Measurements from ENCODE around the gene RAB4B.

RAB4B gene

DNA sequence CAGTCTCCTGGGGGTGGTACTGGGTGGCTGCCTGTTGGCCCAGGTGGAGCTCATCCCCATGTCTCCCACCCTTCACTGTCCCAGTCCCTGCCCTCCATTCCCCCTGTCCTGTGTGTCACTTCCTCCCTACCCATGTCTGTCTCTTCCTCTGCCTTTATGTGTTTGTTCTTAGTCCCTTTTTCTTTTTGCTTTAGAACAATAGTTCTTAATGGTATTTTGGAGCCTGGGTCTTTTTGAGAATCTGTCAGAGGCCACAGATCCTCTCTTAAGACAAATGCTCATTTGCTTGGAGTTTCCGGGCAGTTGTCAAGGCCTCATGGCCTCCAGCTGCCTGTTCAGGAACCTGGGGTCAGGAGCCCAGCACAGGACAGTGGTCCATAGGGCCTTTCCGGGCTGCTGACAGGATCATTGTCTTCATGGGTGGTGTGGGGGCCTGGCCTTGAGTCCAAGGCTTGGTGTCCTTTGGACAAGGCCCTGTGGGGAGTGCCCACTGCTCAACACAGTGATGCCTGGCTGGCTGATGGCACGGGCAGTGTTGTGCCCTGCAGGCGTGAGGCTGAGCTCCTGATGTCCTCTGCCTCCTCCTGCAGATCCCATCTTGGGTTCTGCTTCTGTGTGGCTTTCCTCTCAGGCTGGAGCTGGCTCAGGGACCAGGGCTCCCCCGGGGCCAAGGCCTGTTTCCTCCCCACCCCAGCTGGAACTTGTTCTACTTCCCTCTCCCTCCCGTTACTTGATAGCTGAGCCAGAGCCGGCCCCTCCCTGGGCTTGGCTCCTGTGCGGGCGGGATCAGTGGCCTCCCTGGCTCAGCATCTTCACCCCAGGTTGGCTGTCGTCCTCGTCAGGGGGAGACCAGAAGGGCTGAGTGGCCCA is 24.5 kb downstream of the RAB4B start:
- ChIA-PET POLR2A (interaction anchor here (5.2 kb wide), 1 partner anchor 53 kb away, joined by 32 read pairs; the partner anchor contains the start of genes ACTMAP and SNRPA), CTCF (no interaction called here)
- no peak for DNase-seq (ENCODE audit: extremely low spot score)
- TF ChIP-seq FOXM1 (IDR thresholded peaks at IDR 0.05; ENCODE audit: borderline replicate concordance) (no peak), ELF4 (IDR thresholded peaks at IDR 0.05) (no peak), SUZ12 (IDR thresholded peaks at IDR 0.05) (no peak), ARNT (IDR thresholded peaks at IDR 0.05) (no peak), BHLHE40 (IDR thresholded peaks at IDR 0.05; ENCODE audit: borderline replicate concordance) (no peak), LEF1 (IDR thresholded peaks at IDR 0.05; ENCODE audit: borderline replicate concordance) (no peak), SP1 (IDR thresholded peaks at IDR 0.05) (no peak), HDGF (IDR thresholded peaks at IDR 0.05; ENCODE audit: borderline replicate concordance) (no peak), FOXA1 (IDR thresholded peaks at IDR 0.05) (no peak), L3MBTL2 (conservative IDR thresholded peaks at IDR 0.05) (no peak), FOXK2 (IDR thresholded peaks at IDR 0.05) (no peak), NFRKB (IDR thresholded peaks at IDR 0.05) (no peak), ZNF384 (IDR thresholded peaks at IDR 0.05) (no peak)
- TF ChIP-seq, protein P1, sequence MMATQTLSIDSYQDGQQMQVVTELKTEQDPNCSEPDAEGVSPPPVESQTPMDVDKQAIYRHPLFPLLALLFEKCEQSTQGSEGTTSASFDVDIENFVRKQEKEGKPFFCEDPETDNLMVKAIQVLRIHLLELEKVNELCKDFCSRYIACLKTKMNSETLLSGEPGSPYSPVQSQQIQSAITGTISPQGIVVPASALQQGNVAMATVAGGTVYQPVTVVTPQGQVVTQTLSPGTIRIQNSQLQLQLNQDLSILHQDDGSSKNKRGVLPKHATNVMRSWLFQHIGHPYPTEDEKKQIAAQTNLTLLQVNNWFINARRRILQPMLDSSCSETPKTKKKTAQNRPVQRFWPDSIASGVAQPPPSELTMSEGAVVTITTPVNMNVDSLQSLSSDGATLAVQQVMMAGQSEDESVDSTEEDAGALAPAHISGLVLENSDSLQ (IDR thresholded peaks at IDR 0.05), result no peak

DNA sequence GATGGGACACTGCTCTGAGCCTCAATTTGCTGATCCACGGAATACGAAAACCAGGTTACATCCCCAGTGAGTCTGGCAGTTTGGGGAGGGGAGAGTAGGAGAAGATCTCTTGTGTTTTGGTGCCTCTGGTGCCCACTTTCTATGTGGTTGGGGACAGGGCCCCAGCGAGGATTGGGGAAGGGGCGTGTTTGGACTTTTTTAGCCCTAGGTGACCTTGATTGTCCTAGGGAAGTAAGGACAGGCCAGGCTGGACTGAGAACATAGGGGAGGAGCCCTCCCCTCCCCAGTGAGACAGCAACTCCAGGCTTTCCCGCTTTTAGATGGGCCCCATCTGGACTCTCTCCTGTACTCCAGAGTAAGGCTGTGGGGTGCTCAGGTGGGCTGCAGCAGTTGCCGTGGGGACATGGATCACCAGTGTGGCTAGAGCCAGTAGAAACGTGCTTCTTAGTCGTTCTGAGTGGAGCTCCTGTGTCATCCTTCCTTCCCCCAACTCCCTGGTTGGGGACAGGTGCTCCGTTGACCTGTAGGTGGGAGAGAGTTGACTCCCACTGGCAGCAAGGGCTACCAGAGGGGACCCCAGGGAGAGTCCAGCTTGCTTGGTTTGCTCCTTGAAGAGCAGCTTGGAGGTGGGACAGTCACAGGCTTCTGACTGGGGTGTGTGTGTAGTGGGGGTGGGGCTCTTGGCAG is 25.3 kb downstream of the RAB4B start:
- TF ChIP-seq SUZ12 (IDR thresholded peaks at IDR 0.05), result no peak
- TF ChIP-seq LEF1 (IDR thresholded peaks at IDR 0.05; ENCODE audit: borderline replicate concordance), result no peak
- no peak for TF ChIP-seq L3MBTL2 (conservative IDR thresholded peaks at IDR 0.05)
- TF ChIP-seq, protein P1 (IDR thresholded peaks at IDR 0.05), result no peak
- no peak for TF ChIP-seq BHLHE40 (IDR thresholded peaks at IDR 0.05; ENCODE audit: borderline replicate concordance)
- TF ChIP-seq FOXM1 (IDR thresholded peaks at IDR 0.05; ENCODE audit: borderline replicate concordance), result no peak
- no peak for TF ChIP-seq SP1 (IDR thresholded peaks at IDR 0.05)
- no peak for TF ChIP-seq ELF4 (IDR thresholded peaks at IDR 0.05)
- no peak for TF ChIP-seq FOXA1 (IDR thresholded peaks at IDR 0.05)
- TF ChIP-seq TARDBP (IDR thresholded peaks at IDR 0.05), result no peak
- no peak for TF ChIP-seq CTBP1 (IDR thresholded peaks at IDR 0.05; ENCODE audit: borderline replicate concordance)
- TF ChIP-seq ARNT (IDR thresholded peaks at IDR 0.05), result no peak
- no peak for TF ChIP-seq ZNF384 (IDR thresholded peaks at IDR 0.05)
- no peak for TF ChIP-seq HDGF (IDR thresholded peaks at IDR 0.05; ENCODE audit: borderline replicate concordance)
- TF ChIP-seq NFRKB (IDR thresholded peaks at IDR 0.05), result no peak
- TF ChIP-seq FOXK2 (IDR thresholded peaks at IDR 0.05), result no peak
- CTCF ChIA-PET, result no interaction called here

DNA sequence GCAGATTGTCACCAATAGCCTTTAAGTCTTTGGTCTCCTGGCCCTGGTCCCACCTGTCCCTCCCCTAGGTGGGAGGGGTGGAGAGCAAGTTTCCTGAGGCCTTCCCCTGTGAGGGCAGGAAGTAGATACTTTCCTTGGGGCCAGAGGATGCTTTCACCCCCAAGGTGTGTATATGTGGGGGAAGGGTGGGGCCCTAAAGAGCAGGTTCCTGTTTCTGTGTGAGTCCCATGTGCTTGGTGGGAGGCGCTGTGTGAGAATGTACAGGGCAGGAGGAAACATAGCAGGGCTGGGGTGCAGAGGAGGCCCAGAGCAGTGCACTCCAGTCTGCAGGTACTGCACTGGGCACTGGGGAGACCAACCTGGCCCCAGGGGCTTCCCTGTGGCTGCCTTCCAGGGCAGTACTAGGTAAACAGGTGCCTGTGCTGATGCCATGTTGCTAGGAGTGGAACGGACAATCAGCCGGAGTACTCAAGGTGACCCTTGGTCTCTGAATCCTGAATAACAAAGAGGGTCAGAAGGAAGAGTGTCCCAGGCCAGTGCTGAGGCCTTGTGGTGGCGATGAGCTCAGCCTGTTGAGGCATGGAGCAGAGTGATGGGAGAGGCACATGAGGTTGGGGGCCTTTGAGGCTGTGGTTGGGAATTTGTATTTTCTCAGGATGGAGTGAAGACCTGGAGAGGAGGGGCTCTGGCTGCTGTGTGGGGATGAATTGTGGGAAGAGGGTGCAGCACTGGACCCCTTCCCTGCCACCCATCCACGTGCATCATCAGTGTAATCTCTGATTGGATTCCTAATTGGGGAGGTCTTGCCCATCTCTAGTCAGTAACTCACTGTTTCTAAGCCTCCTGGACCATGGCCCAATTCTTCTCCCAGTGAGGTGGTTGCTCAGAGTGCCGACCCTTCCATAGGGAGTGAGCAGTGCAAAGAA is 26.1 kb downstream of the RAB4B start:
- no peak for DNase-seq (ENCODE audit: extremely low spot score)
- CTCF ChIA-PET, result no interaction called here
- no peak for TF ChIP-seq L3MBTL2 (conservative IDR thresholded peaks at IDR 0.05)
- no peak for TF ChIP-seq FOXA1 (IDR thresholded peaks at IDR 0.05)
- TF ChIP-seq NFRKB (IDR thresholded peaks at IDR 0.05), result no peak
- TF ChIP-seq LEF1 (IDR thresholded peaks at IDR 0.05; ENCODE audit: borderline replicate concordance), result no peak
- TF ChIP-seq ARNT (IDR thresholded peaks at IDR 0.05), result no peak
- TF ChIP-seq CTBP1 (IDR thresholded peaks at IDR 0.05; ENCODE audit: borderline replicate concordance), result no peak
- TF ChIP-seq ZNF384 (IDR thresholded peaks at IDR 0.05), result no peak
- no peak for TF ChIP-seq TARDBP (IDR thresholded peaks at IDR 0.05)
- no peak for TF ChIP-seq FOXM1 (IDR thresholded peaks at IDR 0.05; ENCODE audit: borderline replicate concordance)
- TF ChIP-seq BHLHE40 (IDR thresholded peaks at IDR 0.05; ENCODE audit: borderline replicate concordance), result no peak
- POLR2A ChIA-PET, result no interaction called here

More for the DNA sequence above, 25.3 kb downstream of the RAB4B start:
- POLR2A ChIA-PET, result no interaction called here
- DNase-seq (ENCODE audit: extremely low spot score), result no peak

DNA sequence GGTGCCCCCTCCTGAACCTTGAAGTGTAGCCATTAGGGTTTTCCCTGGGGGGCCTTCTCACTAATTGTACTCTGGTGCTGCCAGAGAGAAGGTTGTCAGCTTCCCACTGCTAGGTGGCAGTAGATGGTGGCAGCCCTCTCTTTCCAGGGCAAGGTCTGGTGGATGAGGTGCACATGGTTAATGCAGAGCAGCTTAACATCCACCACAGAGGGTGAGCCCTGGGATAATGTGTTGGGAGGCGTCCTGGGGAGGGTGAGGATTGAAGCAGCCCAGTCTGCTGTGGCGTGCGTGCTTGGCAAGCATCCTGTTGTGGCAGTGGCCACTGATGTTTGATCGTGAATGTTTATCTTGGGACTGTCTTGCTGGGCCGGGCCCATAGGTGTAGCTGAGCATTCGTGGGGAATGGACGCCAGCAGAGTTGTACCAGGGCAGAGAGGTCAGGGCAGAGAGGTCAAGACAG is 26.8 kb downstream of the RAB4B start:
- TF ChIP-seq LEF1 (IDR thresholded peaks at IDR 0.05; ENCODE audit: borderline replicate concordance) (no peak), HDGF (IDR thresholded peaks at IDR 0.05; ENCODE audit: borderline replicate concordance) (no peak)
- TF ChIP-seq, protein P1 (IDR thresholded peaks at IDR 0.05), result no peak
- no peak for DNase-seq (ENCODE audit: extremely low spot score)
- POLR2A ChIA-PET, result no interaction called here

DNA sequence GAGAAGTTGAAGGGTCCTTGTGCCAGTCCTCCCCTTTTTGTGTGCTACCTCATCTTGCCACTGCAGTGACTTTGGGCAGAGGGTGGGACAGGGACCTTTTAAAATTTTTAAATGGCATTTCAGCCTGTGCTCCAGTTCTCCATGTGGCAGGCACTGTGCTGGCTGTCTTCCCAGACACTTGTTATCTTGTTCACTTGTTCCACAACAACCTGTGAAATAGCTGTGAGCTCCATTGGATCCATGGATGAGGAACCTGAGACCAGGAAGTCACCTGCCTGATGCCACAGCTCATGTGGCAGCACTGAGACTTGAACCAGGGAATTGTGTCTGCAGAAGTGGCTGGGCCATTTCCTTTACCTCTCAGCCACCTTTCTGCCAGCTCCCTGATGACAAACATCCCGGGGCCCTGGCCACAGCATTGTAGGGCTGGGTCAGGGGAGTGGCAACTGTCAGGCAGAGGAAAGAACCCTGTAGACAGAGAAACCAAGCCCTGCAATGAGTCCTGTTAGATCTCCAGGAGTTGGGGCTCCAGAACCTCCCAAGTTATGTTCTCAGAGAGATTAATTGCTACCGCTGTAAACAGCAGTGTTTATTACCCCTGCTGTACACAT is 27.3 kb downstream of the RAB4B start:
- ChIA-PET POLR2A (interaction anchor here (1.6 kb wide), 1 partner anchor 55 kb away, joined by 5 read pairs; the partner anchor contains the start of gene ACTMAP), CTCF (no interaction called here)
- no peak for DNase-seq (ENCODE audit: extremely low spot score)
- TF ChIP-seq, protein P1 (IDR thresholded peaks at IDR 0.05), result no peak
- no peak for TF ChIP-seq HDGF (IDR thresholded peaks at IDR 0.05; ENCODE audit: borderline replicate concordance)
- TF ChIP-seq L3MBTL2 (conservative IDR thresholded peaks at IDR 0.05), result no peak
- TF ChIP-seq LEF1 (IDR thresholded peaks at IDR 0.05; ENCODE audit: borderline replicate concordance), result no peak
- no peak for TF ChIP-seq ELF4 (IDR thresholded peaks at IDR 0.05)
- TF ChIP-seq FOXA1 (IDR thresholded peaks at IDR 0.05), result no peak
- no peak for TF ChIP-seq ARNT (IDR thresholded peaks at IDR 0.05)
- TF ChIP-seq FOXM1 (IDR thresholded peaks at IDR 0.05; ENCODE audit: borderline replicate concordance), result no peak
- no peak for TF ChIP-seq NFRKB (IDR thresholded peaks at IDR 0.05)
- no peak for TF ChIP-seq BHLHE40 (IDR thresholded peaks at IDR 0.05; ENCODE audit: borderline replicate concordance)
- TF ChIP-seq ZNF384 (IDR thresholded peaks at IDR 0.05), result no peak
- TF ChIP-seq TARDBP (IDR thresholded peaks at IDR 0.05), result no peak
- no peak for TF ChIP-seq SP1 (IDR thresholded peaks at IDR 0.05)
- no peak for TF ChIP-seq SUZ12 (IDR thresholded peaks at IDR 0.05)
- TF ChIP-seq FOXK2 (IDR thresholded peaks at IDR 0.05), result no peak
- TF ChIP-seq CTBP1 (IDR thresholded peaks at IDR 0.05; ENCODE audit: borderline replicate concordance), result no peak

More for the DNA sequence above, 26.8 kb downstream of the RAB4B start:
- CTCF ChIA-PET, result no interaction called here

Measured in HEK293T (cell line).